ENCODE data around the gene ARSB.

ARSB gene

GRCh38 chr5:78985116-78985724 lies at the start of gene ARSB:
TSS of gene ARSB (minus strand) at chr5:78985310. CDS start at chr5:78985248, 62 bp downstream.
- peak; percentile 34 to 48 for DNase-seq

GRCh38 chr5:79032782-79033181 lies 47.7 kb upstream of the ARSB start:
- DNase-seq: no peak

GRCh38 chr5:79032031-79032695 lies 47.1 kb upstream of the ARSB start:
- no peak for DNase-seq

- no peak for DNase-seq
These were observed 46.4 kb upstream of the ARSB start for GRCh38 chr5:79031485-79031867.

- no peak for DNase-seq
These were observed 45.8 kb upstream of the ARSB start for GRCh38 chr5:79030663-79031484.

GRCh38 chr5:79025054-79025472 lies 40.0 kb upstream of the ARSB start:
- peak; percentile 33 to 42 for DNase-seq

- DNase-seq: no peak
These were observed 38.8 kb upstream of the ARSB start for GRCh38 chr5:79023947-79024346.

GRCh38 chr5:79023348-79023747 lies 38.2 kb upstream of the ARSB start:
- no peak for DNase-seq

GRCh38 chr5:79022771-79023170 lies 37.7 kb upstream of the ARSB start:
- DNase-seq: no peak

GRCh38 chr5:79021753-79022152 lies 36.6 kb upstream of the ARSB start:
- no peak for DNase-seq

GRCh38 chr5:79020861-79021561 lies 35.9 kb upstream of the ARSB start:
- peak; percentile 36 to 40 for DNase-seq

GRCh38 chr5:79014631-79015030 lies 29.5 kb upstream of the ARSB start:
- DNase-seq: no peak

- no peak for DNase-seq
These were observed 26.8 kb upstream of the ARSB start for GRCh38 chr5:79011869-79012268.

- DNase-seq: no peak
These were observed 26.2 kb upstream of the ARSB start for GRCh38 chr5:79011219-79011836.

GRCh38 chr5:79008362-79008761 lies 23.3 kb upstream of the ARSB start:
- DNase-seq: no peak

- no peak for DNase-seq
These were observed 22.8 kb upstream of the ARSB start for GRCh38 chr5:79007872-79008271.

GRCh38 chr5:79005936-79006631 lies 21.0 kb upstream of the ARSB start:
- no peak for DNase-seq

GRCh38 chr5:79005151-79005550 lies 20.0 kb upstream of the ARSB start:
- DNase-seq: no peak

- DNase-seq: no peak
These were observed 17.3 kb upstream of the ARSB start for GRCh38 chr5:79002374-79002773.

GRCh38 chr5:79001471-79001870 lies 16.4 kb upstream of the ARSB start:
- no peak for DNase-seq

- DNase-seq: no peak
These were observed 12.0 kb upstream of the ARSB start for GRCh38 chr5:78997090-78997489.

GRCh38 chr5:78995521-78996007 lies 10.5 kb upstream of the ARSB start:
- no peak for DNase-seq
